ENCODE results near the gene PSENEN. TPM values are rescaled to one million over a fixed set of nuclear protein-coding genes. Genes with fewer than 3 reads are reported as not detected.
A peak's percentile ranks its signal among the peaks of the same experiment; 100 is the strongest.
"Not testable (repeated sequence)": the region's sequence is repeated elsewhere in the genome, so short reads cannot be mapped to it uniquely, and the experiment has no call there.

Gene PSENEN
- total RNA-seq, 2 donors from 2014 or later: 82.2 to 86.0 TPM

DNA sequence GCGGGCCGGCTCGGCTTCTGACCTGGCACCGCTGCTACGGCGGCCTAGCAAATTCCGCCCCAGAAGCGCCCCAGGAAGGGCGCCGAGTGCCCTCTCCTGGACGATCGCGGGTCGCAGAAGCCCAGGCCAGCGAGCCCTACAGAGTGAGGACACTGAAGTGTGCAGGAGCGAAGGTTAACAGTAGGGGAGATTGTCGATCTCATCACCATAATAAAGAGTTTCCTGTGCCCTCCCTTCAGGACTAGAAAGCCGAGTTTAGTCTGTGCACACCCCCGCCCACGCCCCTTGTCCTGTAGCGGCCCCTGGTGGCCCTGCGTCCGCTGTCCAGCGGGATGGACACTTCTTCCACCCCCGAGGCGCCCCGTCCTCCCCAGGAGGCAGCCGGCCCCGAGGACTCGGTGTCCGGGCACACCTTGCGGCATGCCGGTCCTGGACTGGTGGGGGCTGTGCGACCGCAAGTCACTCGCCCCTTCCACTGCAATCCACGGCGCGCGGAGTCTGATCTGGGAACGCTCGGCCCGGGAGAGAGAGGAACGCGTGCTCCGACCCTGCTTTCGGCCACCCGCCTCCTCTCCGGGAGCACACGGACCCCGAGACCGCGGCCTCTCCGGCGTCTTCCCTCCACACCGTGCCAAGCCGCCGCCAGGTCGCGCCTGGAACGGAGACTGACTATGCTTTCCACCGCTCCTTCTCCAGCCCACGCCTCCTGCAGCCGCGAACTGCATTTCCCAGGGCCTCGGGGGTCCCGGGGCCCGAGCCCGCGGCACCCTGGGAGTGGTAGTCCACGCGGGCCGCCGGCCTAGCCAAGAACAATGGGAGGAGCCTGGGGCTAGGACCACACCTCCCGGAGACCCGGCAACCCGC, 28.4 kb upstream of the PSENEN start:
- ATAC-seq (peak; percentile 86), DNase-seq (peak; percentile 90 to 97)
- intact Hi-C loops (cut with DNase I, micrococcal nuclease): loop anchor here in 1 of 2 donors (10.0 kb wide), 1 partner anchor 172 kb away; the partner anchor contains the start of gene TMEM147

DNA sequence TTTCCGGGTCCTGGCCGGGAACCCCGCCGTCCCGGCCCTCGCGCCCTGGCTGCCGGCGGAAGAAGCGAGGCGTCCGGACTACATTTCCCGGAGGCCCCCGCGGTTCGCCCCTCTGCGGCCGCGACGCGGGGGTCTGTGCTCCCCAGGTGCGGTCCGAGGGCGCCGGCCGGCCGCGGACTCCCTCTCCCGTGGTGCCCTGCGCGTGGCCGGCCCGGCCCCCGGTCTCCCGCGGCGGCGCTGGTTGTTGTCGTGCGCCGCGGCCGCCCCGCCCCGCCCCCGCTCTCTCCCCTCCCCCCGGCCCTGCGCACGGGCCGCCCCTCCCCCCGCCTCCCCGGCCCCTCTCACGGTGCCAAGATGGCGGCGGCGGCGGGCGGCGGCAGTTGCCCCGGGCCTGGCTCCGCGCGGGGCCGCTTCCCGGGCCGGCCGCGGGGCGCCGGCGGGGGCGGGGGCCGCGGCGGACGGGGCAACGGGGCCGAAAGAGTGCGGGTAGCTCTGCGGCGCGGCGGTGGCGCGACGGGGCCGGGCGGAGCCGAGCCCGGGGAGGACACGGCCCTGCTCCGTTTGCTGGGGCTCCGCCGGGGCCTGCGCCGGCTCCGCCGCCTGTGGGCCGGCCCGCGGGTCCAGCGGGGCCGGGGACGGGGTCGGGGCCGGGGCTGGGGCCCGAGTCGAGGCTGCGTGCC, 27.6 kb upstream of the PSENEN start, which contains the start of gene KMT2B:
TSS of gene KMT2B (plus strand) at position 339 of the 680 bp plus-strand sequence. CDS start at position 355, 16 bp downstream.
- intact Hi-C loops (cut with DNase I, micrococcal nuclease): loop anchor here in 1 of 2 donors (10.0 kb wide), 1 partner anchor 173 kb away; the partner anchor contains the start of gene TMEM147
- ATAC-seq: peak; percentile 68
- peak in 1 of 2 donors; percentile 95 for DNase-seq

DNA sequence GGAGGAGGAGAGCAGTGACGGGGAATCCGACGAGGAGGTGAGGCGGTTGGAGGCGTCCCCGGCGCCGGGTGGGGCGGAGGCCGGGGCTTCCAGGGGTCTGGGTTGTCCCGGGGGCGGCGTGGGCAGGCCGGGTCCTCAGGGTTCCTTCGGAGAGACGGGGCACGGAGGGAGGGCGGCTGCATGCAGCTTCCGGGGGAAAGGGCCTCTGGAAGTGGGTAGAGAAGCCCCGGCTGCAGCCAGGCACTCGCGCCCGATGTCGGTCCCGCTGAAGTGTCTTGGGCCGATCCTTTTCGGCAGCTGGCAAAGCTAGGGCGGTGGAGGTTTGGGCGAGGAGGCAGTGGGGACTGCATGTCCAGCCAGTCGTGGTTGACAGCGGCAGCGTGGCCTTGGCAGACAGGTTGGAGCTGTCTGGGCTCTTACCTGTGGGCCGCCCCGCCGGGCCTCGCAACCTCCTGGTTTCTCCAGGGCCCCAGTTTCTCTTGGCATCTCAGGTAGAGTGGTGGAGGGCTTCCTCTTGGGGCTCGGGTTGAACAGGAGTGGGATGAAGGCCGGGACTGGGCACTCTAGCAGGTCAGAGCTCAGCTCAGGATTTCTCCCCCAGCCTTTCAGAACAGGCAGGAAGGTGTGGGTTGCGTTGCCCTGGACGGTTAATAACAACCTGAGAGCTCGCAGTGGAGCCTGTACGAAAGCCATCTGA, 27.0 kb upstream of the PSENEN start:
- ATAC-seq (no peak), DNase-seq (peak; percentile 45 to 56)
- intact Hi-C loops (cut with DNase I, micrococcal nuclease): loop anchor here in 1 of 2 donors (10.0 kb wide), 1 partner anchor 174 kb away; the partner anchor contains the start of gene TMEM147

DNA sequence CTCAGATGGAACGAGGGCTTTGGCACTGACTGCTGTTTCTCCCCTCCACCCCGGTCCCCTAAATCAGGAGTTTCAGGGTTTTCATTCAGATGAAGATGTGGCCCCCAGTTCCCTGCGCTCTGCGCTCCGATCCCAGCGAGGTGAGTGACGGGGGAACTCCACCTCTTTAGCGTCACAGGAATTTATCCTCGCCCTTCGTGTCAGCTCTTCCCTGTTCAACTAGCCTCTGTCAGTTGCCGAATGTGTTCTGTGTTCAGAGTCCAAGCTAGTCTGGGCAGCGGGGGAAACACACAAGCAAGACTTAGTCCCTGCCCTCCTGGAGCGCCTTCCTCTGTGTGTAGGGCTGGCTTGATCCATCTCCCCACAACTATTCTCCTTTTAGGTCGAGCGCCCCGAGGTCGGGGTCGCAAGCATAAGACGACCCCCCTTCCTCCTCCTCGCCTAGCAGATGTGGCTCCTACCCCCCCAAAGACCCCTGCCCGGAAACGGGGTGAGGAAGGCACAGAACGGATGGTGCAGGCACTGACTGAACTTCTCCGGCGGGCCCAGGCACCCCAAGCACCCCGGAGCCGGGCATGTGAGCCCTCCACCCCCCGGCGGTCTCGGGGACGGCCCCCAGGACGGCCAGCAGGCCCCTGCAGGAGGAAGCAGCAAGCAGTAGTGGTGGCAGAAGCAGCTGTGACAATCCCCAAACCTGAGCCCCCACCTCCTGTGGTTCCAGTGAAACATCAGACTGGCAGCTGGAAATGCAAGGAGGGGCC, 25.9 kb upstream of the PSENEN start:
- no peak for DNase-seq
- intact Hi-C loops (cut with DNase I, micrococcal nuclease): loop anchor here in 1 of 2 donors (10.0 kb wide), 1 partner anchor 175 kb away; the partner anchor contains the start of gene TMEM147
- ATAC-seq: no peak

DNA sequence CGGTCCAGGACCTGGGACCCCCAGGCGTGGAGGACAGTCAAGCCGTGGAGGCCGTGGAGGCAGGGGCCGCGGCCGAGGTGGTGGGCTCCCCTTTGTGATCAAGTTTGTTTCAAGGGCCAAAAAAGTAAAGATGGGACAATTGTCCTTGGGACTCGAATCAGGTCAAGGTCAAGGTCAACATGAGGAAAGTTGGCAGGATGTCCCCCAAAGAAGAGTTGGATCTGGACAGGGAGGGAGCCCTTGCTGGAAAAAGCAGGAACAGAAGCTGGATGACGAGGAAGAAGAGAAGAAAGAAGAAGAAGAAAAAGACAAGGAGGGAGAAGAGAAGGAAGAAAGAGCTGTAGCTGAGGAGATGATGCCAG, 25.3 kb upstream of the PSENEN start:
- intact Hi-C loops (cut with DNase I, micrococcal nuclease): no loop called here
- no peak for DNase-seq
- ATAC-seq: no peak

DNA sequence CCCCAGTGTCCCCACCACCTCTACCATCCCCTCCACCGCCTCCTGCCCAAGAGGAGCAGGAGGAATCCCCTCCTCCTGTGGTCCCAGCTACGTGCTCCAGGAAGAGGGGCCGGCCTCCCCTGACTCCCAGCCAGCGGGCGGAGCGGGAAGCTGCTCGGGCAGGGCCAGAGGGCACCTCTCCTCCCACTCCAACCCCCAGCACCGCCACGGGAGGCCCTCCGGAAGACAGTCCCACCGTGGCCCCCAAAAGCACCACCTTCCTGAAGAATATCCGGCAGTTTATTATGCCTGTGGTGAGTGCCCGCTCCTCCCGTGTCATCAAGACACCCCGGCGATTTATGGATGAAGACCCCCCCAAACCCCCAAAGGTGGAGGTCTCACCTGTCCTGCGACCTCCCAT, 24.8 kb upstream of the PSENEN start:
- DNase-seq: no peak
- ATAC-seq: no peak
- intact Hi-C loops (cut with DNase I, micrococcal nuclease): no loop called here

DNA sequence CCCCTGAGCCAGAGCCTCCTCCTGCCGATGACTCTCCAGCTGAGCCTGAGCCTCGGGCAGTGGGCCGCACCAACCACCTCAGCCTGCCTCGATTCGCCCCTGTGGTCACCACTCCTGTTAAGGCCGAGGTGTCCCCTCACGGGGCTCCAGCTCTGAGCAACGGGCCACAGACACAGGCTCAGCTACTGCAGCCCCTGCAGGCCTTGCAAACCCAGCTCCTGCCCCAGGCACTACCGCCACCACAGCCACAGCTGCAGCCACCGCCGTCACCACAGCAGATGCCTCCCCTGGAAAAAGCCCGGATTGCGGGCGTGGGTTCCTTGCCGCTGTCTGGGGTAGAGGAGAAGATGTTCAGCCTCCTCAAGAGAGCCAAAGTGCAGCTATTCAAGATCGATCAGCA, 24.1 kb upstream of the PSENEN start:
- intact Hi-C loops (cut with DNase I, micrococcal nuclease): no loop called here
- ATAC-seq (no peak), DNase-seq (no peak)

DNA sequence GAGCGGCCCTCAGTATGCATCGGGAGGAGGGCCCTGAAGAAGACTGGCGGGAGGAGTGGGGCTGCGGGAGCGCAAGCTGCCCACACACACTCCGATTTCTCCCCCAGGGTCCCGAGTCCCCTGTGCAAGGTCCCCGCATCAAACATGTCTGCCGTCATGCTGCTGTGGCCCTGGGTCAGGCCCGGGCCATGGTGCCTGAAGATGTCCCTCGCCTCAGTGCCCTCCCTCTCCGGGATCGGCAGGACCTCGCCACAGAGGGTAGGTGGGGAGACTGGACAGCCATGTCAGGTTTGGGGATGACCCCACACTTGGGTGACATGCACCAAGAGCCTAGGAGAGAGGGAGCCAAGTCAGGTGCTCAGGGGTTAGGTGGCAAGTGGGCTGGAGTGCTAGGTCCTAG, 23.0 kb upstream of the PSENEN start:
- no peak for DNase-seq
- ATAC-seq: no peak
- intact Hi-C loops (cut with DNase I, micrococcal nuclease): no loop called here

DNA sequence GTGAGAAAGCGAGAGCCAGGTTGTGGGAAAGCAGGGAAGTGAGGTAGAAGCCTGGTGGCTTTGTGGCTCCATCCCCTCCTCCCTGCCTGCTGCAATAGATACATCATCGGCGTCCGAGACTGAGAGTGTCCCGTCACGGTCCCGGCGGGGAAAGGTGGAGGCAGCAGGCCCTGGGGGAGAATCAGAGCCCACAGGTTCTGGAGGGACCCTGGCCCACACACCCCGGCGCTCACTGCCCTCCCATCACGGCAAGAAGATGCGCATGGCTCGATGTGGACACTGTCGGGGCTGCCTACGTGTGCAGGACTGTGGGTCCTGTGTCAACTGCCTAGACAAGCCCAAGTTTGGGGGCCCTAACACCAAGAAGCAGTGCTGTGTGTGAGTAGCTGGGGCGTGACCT, 22.6 kb upstream of the PSENEN start:
- ATAC-seq (no peak), DNase-seq (no peak)
- intact Hi-C loops (cut with DNase I, micrococcal nuclease): no loop called here

DNA sequence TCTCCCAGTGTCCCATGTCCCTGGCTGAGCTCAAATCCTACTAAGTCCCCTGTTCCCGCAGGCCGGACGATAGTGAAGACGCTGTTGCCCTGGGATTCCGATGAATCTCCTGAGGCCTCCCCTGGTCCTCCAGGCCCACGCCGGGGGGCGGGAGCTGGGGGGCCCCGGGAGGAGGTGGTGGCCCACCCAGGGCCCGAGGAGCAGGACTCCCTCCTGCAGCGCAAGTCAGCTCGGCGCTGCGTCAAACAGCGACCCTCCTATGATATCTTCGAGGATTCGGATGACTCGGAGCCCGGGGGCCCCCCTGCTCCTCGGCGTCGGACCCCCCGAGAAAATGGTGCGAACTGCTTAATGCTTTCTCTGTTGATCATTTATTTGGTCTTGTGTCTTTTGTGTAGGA, 21.8 kb upstream of the PSENEN start:
- intact Hi-C loops (cut with DNase I, micrococcal nuclease): no loop called here
- DNase-seq (no peak), ATAC-seq (no peak)

DNA sequence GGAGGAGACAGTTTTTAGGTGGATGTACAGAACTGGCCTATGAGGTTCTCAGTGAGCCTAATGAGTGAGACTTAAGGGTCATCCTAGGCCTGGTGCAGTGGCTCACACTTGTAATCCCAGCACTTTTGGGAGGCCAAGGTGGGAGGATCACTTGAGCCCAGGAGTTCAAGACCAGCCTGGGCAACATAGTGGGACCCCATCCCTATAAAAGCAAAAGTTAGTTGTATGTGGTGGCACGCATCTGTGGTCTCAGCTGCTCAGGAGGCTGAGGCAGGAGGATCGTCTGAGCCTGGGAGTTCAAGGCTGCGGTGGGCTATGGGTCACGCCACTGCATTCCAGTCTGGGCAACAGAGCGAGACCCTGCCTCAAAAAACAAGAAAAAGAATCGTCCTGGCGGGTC, 21.3 kb upstream of the PSENEN start:
- ATAC-seq; intact Hi-C loops (cut with DNase I, micrococcal nuclease); DNase-seq: not testable (repeated sequence)

DNA sequence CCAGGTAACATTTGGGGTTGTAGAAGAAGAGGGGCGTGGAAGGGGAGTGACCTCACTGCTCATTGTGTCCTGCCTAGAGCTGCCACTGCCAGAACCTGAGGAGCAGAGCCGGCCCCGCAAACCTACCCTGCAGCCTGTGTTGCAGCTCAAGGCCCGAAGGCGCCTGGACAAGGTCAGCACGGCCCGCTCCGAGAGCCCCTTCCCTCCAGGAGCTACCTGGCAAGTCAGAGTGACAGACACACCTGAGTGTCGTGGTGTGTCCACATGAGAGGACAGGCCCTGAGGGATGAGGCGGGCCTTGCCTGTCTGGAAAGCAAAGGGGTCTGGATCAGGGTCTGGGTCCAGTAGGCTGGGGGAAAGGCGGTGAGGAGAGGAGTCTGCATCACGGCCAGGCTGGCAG, 20.9 kb upstream of the PSENEN start:
- intact Hi-C loops (cut with DNase I, micrococcal nuclease): no loop called here
- DNase-seq: no peak
- no peak for ATAC-seq

DNA sequence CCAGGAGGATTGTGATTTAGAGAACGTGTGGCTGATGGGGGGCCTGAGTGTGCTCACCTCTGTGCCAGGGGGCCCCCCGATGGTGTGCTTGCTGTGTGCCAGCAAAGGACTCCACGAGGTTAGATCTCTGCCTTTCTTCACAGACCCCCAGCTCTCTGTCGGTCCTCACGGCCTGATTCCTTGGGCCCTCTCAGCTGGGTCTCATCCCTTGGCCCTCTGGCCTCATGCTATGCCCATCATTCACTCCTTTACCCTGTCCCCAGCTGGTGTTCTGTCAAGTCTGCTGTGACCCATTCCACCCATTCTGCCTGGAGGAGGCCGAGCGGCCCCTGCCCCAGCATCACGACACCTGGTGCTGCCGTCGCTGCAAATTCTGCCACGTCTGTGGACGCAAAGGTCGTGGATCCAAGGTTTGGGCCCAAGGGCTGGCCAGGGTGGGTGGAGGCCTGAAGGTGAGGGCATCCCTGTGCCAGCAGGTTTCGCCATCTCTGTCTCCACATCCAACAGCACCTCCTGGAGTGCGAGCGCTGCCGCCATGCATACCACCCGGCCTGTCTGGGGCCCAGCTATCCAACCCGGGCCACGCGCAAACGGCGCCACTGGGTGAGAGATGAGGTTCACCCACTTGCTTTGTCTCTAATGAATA, 20.1 kb upstream of the PSENEN start:
- DNase-seq (no peak), ATAC-seq (no peak)
- intact Hi-C loops (cut with DNase I, micrococcal nuclease): no loop called here

DNA sequence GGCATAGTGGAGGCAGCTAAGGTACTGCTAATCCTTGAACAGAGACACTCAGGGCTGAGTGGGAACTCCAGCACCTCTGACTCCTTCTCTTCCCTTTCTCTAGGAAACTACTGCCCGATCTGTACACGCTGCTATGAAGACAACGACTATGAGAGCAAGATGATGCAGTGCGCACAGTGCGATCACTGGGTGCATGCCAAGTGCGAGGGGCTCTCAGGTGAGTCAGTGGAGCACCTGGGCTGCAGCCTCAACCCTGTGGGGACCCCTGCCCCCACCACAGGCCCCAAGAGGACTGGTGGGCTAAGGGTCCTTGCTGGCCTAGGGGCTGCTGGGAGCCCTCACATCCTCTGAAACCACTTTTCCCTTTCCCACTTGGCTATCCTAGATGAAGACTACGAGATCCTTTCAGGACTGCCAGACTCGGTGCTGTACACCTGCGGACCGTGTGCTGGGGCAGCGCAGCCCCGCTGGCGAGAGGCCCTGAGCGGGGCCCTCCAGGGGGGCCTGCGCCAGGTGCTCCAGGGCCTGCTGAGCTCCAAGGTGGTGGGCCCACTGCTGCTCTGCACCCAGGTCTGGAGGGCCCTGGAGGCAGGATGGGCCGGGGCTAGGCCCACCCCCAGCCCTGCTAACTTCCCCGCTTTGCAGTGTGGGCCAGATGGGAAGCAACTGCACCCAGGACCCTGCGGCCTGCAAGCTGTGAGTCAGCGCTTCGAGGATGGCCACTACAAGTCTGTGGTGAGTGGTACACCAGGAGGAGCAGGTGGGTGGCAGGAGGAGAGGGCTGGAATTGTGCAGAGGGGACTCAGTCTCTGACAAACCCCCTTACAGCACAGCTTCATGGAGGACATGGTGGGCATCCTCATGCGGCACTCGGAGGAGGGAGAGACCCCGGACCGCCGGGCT, 18.1 kb upstream of the PSENEN start:
- ATAC-seq: no peak
- DNase-seq: no peak
- intact Hi-C loops (cut with DNase I, micrococcal nuclease): no loop called here

DNA sequence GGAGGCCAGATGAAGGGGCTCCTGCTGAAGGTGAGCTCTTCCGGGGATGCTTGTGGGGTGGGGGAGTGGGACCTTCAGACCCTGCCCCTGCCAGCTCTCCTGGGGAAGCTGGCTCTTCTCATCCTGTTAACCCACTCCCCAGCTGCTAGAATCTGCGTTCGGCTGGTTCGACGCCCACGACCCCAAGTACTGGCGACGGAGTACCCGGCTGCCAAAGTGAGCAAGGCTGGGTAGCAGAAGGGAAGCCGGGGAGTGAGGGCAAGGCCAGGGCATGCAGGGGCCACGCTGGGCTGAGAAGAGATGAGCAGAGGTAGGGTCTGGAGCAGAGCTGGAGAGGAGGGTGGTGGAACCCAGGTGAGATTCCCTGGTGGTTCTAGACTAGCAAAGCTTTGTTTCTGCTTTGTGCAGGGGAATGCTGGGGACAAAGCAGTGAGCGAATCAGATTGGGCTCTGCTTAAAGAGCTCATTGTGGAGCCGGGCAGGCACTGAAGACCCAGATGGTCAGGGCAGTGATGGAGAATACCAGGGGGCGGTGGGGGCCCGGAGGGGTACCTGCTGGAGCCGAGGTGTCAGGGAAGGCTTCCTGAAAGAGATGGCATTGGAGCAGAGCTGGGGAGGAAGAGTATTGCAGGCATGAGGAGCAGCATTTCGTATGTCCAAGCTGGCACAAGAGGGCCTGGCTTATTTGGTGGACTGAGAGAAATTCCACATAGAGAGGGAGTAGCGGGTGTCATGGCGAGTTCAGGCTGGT, 17.3 kb upstream of the PSENEN start:
- no peak for DNase-seq
- intact Hi-C loops (cut with DNase I, micrococcal nuclease): no loop called here
- ATAC-seq: no peak

DNA sequence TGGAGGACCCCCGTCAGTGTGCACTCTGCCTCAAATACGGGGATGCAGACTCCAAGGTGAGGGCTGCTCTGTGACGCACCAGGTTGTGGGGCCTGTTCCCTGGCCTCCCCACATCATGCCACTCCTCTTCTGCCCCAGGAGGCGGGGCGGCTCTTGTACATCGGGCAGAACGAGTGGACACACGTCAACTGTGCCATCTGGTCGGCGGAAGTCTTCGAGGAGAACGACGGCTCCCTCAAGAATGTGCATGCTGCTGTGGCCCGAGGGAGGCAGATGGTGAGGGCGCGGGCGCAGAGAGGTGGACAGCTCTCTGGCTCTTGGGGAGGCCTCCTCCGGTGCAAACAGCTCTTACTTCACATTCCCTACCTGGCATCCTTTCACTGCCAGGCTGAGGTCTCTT, 16.4 kb upstream of the PSENEN start:
- no peak for ATAC-seq
- intact Hi-C loops (cut with DNase I, micrococcal nuclease): no loop called here
- no peak for DNase-seq

DNA sequence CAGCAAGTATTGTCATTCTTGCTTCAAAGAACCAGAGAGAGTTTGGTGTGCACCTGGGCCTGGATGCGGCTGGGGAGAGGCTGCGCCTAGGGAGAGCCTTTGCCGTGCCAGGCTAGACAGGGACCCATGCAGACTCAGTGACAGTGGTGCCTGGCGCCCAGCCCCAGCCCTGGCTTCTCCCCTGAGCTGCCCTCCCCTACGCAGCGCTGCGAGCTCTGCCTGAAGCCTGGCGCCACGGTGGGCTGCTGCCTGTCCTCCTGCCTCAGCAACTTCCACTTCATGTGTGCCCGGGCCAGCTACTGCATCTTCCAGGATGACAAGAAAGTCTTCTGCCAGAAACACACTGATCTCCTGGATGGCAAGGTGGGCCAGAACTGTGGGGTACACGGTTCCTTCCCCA, 15.7 kb upstream of the PSENEN start:
- DNase-seq (no peak), ATAC-seq (no peak)
- intact Hi-C loops (cut with DNase I, micrococcal nuclease): no loop called here

Measured in left colon (tissue), 2 donors.